Astrocyte (in vitro differentiated cells and primary cell): ENCODE measurements around the gene SNED1.

ENCODE experiments used
- EZH2 ChIP-seq: IDR thresholded peaks from 2 replicates; pipeline ENCODE4 v1.6.1; 2012; ENCODE audit warnings: mild to moderate bottlenecking, low read length, inconsistent platforms; ENCODE audit not compliant: insufficient read depth
- TF ChIP-seq, protein P1 (sequence below): IDR thresholded peaks from 2 replicates; pipeline ENCODE4 v1.5.1; 2011; ENCODE audit warnings: low read depth, mild to moderate bottlenecking, inconsistent platforms, low read length, moderate library complexity; ENCODE audit not compliant: insufficient read depth

DNA sequence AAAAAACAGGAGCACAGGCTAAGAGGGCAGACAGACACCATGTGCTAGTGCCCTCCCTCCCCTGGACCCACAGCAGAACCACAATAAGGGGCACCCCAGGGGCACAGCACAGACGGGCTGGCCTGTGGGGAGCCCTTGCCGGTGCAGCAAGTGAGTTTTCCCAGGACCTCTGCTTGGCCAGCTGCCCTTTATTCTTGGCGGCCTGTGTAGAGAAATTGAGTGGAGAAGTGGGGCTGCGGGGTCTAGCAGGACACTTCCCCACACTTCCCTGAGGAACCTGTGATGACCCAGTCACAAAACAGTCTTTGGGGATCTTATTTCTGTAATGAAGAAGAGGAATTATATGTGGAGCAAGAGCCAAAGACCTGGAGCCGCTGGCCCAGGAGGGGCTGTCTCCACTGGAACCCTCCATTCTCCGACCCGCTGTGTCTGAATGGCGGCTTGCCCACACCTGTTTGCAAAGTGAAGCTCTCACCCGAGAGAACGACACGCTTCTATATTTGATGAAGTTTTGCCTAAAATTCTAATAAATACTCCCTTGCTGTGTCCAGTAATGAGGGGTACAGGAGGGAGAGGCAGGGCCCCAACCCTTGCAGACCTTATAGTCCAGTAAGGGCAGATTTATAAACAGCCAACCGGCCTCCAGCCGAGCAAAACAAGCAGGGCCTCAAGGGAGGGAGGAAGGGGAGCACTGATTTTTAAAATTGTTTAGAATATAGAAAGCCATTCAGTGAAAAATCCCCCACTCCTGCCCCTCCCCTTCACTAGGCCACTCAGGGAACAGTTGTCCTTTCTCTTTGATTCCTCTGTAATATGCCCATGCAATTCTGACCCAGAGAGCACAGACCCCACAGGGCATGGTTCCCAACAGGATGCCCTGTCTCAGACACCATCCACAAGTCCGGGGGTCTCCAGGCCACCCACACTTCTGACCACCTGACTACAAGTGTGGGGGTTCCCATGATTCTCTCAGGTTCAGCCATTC is 44.7 kb upstream of the SNED1 start:
- TF ChIP-seq, protein P1, sequence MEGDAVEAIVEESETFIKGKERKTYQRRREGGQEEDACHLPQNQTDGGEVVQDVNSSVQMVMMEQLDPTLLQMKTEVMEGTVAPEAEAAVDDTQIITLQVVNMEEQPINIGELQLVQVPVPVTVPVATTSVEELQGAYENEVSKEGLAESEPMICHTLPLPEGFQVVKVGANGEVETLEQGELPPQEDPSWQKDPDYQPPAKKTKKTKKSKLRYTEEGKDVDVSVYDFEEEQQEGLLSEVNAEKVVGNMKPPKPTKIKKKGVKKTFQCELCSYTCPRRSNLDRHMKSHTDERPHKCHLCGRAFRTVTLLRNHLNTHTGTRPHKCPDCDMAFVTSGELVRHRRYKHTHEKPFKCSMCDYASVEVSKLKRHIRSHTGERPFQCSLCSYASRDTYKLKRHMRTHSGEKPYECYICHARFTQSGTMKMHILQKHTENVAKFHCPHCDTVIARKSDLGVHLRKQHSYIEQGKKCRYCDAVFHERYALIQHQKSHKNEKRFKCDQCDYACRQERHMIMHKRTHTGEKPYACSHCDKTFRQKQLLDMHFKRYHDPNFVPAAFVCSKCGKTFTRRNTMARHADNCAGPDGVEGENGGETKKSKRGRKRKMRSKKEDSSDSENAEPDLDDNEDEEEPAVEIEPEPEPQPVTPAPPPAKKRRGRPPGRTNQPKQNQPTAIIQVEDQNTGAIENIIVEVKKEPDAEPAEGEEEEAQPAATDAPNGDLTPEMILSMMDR: no peak
- TF ChIP-seq EZH2: no peak
